ENCODE data around the gene SZT2. TPM values are rescaled to one million over a fixed set of nuclear protein-coding genes. Genes with fewer than 3 reads are reported as not detected.

Gene SZT2
- total RNA-seq, 2 experiments from 2014 or later = 33.7 to 79.8 TPM

DNA sequence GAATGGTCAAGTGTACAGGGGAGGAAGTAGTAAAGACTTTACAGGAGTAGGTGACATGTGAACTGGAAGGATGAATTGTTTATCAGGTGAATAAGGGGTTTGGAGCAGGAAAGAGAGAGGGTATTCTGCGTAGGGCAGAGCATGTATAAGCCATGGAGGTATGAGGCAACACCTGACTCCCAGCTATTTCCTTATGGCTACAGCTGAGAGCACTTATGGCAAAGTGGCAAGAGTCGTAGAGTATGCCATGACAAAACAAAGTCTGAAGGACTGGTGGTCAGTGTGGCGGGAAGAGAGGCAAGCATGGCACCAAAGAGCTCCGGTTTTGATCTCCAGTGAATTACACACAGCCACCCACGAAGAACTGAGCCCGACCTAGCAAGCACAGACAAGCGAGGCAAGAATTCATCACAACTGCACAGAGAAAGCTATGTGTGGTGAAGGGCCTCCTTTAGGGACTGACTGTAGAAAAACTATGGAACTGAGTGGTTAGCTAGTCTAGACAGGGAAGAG lies 12.9 kb upstream of the SZT2 start:
- no peak for DNase-seq (ENCODE audit: low spot score)
- POLR2A ChIA-PET = interaction anchor here (0.9 to 1.6 kb wide), 2 partner anchors 9 to 19 kb away, joined by 5 read pairs; partner anchors contain the start of gene ELOVL1
- no peaks in the 10 kb centered on the region for H3K9me3 ChIP-seq (ENCODE audit: low read length)
- no peak overlapping the region for H3K27ac ChIP-seq (ENCODE audit: low read depth, low read length, poor library complexity, severe bottlenecking)
- no peaks in the 10 kb centered on the region for H3K4me1 ChIP-seq (ENCODE audit: insufficient read depth, low read length, poor library complexity, severe bottlenecking)
- intact Hi-C loops (cut with micrococcal nuclease; ENCODE audit: unreplicated experiment) = no loop called here
- no TSS peak for BruUV-seq (replicated peaks)
- no peak for TF ChIP-seq EZH2phosphoT487 (IDR thresholded peaks at IDR 0.05; ENCODE audit: borderline replicate concordance, low read depth, low read length)
- TF ChIP-seq, protein P1, sequence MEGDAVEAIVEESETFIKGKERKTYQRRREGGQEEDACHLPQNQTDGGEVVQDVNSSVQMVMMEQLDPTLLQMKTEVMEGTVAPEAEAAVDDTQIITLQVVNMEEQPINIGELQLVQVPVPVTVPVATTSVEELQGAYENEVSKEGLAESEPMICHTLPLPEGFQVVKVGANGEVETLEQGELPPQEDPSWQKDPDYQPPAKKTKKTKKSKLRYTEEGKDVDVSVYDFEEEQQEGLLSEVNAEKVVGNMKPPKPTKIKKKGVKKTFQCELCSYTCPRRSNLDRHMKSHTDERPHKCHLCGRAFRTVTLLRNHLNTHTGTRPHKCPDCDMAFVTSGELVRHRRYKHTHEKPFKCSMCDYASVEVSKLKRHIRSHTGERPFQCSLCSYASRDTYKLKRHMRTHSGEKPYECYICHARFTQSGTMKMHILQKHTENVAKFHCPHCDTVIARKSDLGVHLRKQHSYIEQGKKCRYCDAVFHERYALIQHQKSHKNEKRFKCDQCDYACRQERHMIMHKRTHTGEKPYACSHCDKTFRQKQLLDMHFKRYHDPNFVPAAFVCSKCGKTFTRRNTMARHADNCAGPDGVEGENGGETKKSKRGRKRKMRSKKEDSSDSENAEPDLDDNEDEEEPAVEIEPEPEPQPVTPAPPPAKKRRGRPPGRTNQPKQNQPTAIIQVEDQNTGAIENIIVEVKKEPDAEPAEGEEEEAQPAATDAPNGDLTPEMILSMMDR (conservative IDR thresholded peaks at IDR 0.05; ENCODE audit: low read length) = no peak
- H2AFZ ChIP-seq (ENCODE audit: low read length) = no peak overlapping the region
- CTCF ChIA-PET (ENCODE audit: unreplicated experiment) = interaction anchor here (0.5 to 0.6 kb wide), 2 partner anchors 14 to 275 kb away, joined by 3 to 6 read pairs; no protein-coding TSS in a partner anchor
- H3K4me3 ChIP-seq (ENCODE audit: low read depth, low read length, poor library complexity, severe bottlenecking) = no peak overlapping the region
- peaks cover 6% of the 10 kb centered on the region; the same call in 1 of the 2 replicates for H3K36me3 ChIP-seq (ENCODE audit: insufficient read depth, low read length)
- no peaks in the 10 kb centered on the region for H3K9me2 ChIP-seq (ENCODE audit: insufficient read depth, low read length)
- H4K20me1 ChIP-seq (ENCODE audit: insufficient read depth, low read length) = no peaks in the 10 kb centered on the region
- H3K4me2 ChIP-seq (ENCODE audit: low read length) = no peak overlapping the region
- H3K79me2 ChIP-seq (ENCODE audit: insufficient read depth, low read depth, low read length) = no peaks in the 10 kb centered on the region

GRCh38 chr1:43377831-43378230 lies 11.9 kb upstream of the SZT2 start:
- Histone ChIP-seq H3K9me3 (ENCODE audit: low read length) (no peaks in the 10 kb centered on the region), H3K4me1 (ENCODE audit: insufficient read depth, low read length, poor library complexity, severe bottlenecking) (no peaks in the 10 kb centered on the region), H3K27ac (ENCODE audit: low read depth, low read length, poor library complexity, severe bottlenecking) (no peak overlapping the region), H3K36me3 (ENCODE audit: insufficient read depth, low read length) (peaks cover 10% of the 10 kb centered on the region; the same call in 1 of the 2 replicates), H3K79me2 (ENCODE audit: insufficient read depth, low read depth, low read length) (no peaks in the 10 kb centered on the region), H3K4me3 (ENCODE audit: low read depth, low read length, poor library complexity, severe bottlenecking) (no peak overlapping the region), H2AFZ (ENCODE audit: low read length) (no peak overlapping the region), H4K20me1 (ENCODE audit: insufficient read depth, low read length) (no peaks in the 10 kb centered on the region), H3K9me2 (ENCODE audit: insufficient read depth, low read length) (no peaks in the 10 kb centered on the region), H3K4me2 (ENCODE audit: low read length) (no peak overlapping the region)
- no peak for DNase-seq (ENCODE audit: low spot score)
- CTCF ChIA-PET (ENCODE audit: unreplicated experiment) = interaction anchor here (1.5 kb wide), 1 partner anchor 10 kb away, joined by 3 read pairs; the partner anchor contains the start of gene ELOVL1
- BruUV-seq (replicated peaks) = no TSS peak
- POLR2A ChIA-PET = interaction anchor here (0.6 kb wide), 1 partner anchor 11 kb away, joined by 3 read pairs; no protein-coding TSS in a partner anchor
- no peak for TF ChIP-seq EZH2phosphoT487 (IDR thresholded peaks at IDR 0.05; ENCODE audit: borderline replicate concordance, low read depth, low read length)
- TF ChIP-seq, protein P1 (conservative IDR thresholded peaks at IDR 0.05; ENCODE audit: low read length) = no peak
- intact Hi-C loops (cut with micrococcal nuclease; ENCODE audit: unreplicated experiment) = no loop called here

- H3K4me2 ChIP-seq (ENCODE audit: low read length) = no peak overlapping the region
- H3K79me2 ChIP-seq (ENCODE audit: insufficient read depth, low read depth, low read length) = no peaks in the 10 kb centered on the region
- H3K4me3 ChIP-seq (ENCODE audit: low read depth, low read length, poor library complexity, severe bottlenecking) = no peak overlapping the region
- no peaks in the 10 kb centered on the region for H3K9me3 ChIP-seq (ENCODE audit: low read length)
- no peaks in the 10 kb centered on the region for H3K4me1 ChIP-seq (ENCODE audit: insufficient read depth, low read length, poor library complexity, severe bottlenecking)
- no peak for DNase-seq (ENCODE audit: low spot score)
- H2AFZ ChIP-seq (ENCODE audit: low read length) = no peak overlapping the region
- H4K20me1 ChIP-seq (ENCODE audit: insufficient read depth, low read length) = no peaks in the 10 kb centered on the region
- intact Hi-C loops (cut with micrococcal nuclease; ENCODE audit: unreplicated experiment) = no loop called here
- no TSS peak for BruUV-seq (replicated peaks)
- ChIA-PET POLR2A (no interaction called here), CTCF (ENCODE audit: unreplicated experiment) (no interaction called here)
- H3K9me2 ChIP-seq (ENCODE audit: insufficient read depth, low read length) = no peaks in the 10 kb centered on the region
- H3K27ac ChIP-seq (ENCODE audit: low read depth, low read length, poor library complexity, severe bottlenecking) = no peak overlapping the region
- H3K36me3 ChIP-seq (ENCODE audit: insufficient read depth, low read length) = peaks cover 27% of the 10 kb centered on the region
- no peak for TF ChIP-seq EZH2phosphoT487 (IDR thresholded peaks at IDR 0.05; ENCODE audit: borderline replicate concordance, low read depth, low read length)
- TF ChIP-seq, protein P1 (conservative IDR thresholded peaks at IDR 0.05; ENCODE audit: low read length) = no peak
Measured at GRCh38 chr1:43379476-43379875, 10.2 kb upstream of the SZT2 start.

Measured in OCI-LY7 (cell line).